ENCODE results near the gene POLE. TPM values are rescaled to one million over a fixed set of nuclear protein-coding genes. Genes with fewer than 3 reads are reported as not detected.

Gene POLE
- total RNA-seq, 1 experiment from 2014 or later, result 200 TPM

DNA sequence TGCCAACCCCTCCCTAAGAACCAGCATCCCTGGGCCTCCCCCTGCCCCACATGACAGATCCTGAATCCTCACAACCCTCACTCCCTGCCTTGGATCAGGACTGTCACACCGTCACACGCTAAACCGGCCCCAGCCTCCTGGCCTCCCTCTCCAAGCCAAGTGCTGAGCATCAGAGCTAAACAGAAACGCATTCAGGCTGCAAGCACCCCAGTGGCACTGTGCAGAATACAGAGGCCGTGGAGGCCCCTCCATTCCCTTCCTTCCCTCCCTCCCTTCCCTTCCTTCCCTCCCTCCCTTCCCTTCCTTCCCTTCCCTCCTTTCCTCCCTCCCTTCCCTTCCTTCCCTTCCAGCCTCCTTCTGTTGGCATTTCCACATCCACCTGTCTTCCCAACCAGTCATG is 12.6 kb downstream of the POLE start:
- H3K27me3 Mint-ChIP-seq (ENCODE audit: unreplicated experiment), result no peaks in the 10 kb centered on the region
- CTCF ChIA-PET, result no interaction called here
- BruUV-seq (replicated peaks), result no TSS peak
- no peak overlapping the region for H3K4me3 Mint-ChIP-seq (ENCODE audit: low read depth, unreplicated experiment)
- no peak for DNase-seq
- H3K27ac Mint-ChIP-seq (ENCODE audit: unreplicated experiment), result no peak overlapping the region
- intact Hi-C loops (cut with micrococcal nuclease; ENCODE audit: unreplicated experiment), result no loop called here
- H3K9me3 Mint-ChIP-seq (ENCODE audit: low read depth, unreplicated experiment), result no peaks in the 10 kb centered on the region
- no peaks in the 10 kb centered on the region for H3K4me1 Mint-ChIP-seq (ENCODE audit: low read depth, unreplicated experiment)
- TF ChIP-seq, protein P1, sequence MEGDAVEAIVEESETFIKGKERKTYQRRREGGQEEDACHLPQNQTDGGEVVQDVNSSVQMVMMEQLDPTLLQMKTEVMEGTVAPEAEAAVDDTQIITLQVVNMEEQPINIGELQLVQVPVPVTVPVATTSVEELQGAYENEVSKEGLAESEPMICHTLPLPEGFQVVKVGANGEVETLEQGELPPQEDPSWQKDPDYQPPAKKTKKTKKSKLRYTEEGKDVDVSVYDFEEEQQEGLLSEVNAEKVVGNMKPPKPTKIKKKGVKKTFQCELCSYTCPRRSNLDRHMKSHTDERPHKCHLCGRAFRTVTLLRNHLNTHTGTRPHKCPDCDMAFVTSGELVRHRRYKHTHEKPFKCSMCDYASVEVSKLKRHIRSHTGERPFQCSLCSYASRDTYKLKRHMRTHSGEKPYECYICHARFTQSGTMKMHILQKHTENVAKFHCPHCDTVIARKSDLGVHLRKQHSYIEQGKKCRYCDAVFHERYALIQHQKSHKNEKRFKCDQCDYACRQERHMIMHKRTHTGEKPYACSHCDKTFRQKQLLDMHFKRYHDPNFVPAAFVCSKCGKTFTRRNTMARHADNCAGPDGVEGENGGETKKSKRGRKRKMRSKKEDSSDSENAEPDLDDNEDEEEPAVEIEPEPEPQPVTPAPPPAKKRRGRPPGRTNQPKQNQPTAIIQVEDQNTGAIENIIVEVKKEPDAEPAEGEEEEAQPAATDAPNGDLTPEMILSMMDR (IDR thresholded peaks at IDR 0.05; ENCODE audit: unreplicated experiment), result no peak
- peaks cover 59% of the 10 kb centered on the region for H3K36me3 Mint-ChIP-seq (ENCODE audit: insufficient read depth, unreplicated experiment)

DNA sequence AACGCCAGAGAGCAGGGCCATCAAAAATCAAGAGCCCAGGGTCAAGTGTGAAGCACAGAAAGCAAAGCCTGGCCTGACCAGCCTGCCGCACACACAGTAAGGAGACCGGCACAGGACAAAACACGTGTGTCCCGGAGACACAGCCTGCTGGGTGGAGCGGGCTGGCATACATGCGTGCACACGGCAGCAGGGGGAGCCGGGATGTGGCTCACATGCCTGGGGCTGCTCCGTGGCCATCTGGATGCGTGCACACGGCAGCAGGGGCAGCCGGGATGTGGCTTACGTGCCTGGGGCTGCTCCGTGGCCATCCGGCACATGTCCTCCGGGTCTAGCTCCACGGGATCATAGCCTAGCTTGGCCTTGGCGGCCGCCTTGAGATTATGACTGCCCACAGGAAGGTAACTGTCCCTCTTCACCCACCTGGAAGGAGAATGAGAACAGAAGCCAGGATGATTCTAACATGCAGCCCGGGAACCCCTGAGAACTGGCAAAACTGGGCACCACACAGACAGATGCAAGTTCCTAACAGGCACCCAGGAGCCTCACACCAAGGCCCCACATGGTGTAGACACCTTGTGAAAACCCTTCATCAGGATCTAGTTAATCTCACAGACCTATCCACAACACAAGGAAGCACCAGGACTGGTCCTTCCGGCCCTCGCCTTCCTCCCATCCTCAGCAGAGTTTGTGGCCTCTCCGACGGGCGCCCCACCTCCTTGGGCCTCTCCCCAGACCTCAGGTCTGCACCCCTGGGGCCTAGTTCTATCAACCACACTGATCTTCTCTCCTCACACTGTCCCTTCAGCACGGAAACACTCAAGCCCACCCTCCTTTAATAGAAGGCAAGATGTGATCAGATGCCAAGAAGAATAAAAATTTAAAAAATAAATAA is 13.6 kb downstream of the POLE start:
- Mint-ChIP-seq H3K27me3 (ENCODE audit: unreplicated experiment) (no peaks in the 10 kb centered on the region), H3K4me1 (ENCODE audit: low read depth, unreplicated experiment) (no peaks in the 10 kb centered on the region), H3K27ac (ENCODE audit: unreplicated experiment) (no peak overlapping the region), H3K9me3 (ENCODE audit: low read depth, unreplicated experiment) (no peaks in the 10 kb centered on the region), H3K4me3 (ENCODE audit: low read depth, unreplicated experiment) (no peak overlapping the region), H3K36me3 (ENCODE audit: insufficient read depth, unreplicated experiment) (peaks cover 63% of the 10 kb centered on the region)
- intact Hi-C loops (cut with micrococcal nuclease; ENCODE audit: unreplicated experiment), result no loop called here
- no TSS peak for BruUV-seq (replicated peaks)
- TF ChIP-seq, protein P1 (IDR thresholded peaks at IDR 0.05; ENCODE audit: unreplicated experiment), result no peak
- no peak for DNase-seq
- CTCF ChIA-PET, result no interaction called here

DNA sequence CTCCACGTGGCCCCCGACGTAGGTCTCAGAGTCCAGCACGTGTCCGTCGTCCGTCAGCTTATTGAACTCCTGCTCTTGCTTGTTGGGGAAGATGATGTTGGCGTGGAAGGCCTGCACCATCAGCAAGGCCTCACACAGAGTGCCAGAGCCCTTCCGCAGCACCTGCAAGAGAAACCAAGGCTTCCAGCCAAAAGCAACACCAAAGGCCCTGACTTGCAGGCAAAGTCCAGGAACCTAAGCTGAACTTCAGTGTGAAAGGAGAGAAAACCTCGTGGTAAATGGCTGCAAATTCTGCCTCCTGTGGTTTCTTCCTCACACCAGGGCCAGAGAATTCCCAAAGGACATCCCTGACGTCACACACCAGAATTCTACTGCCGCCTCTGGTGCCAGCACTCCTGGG is 14.5 kb downstream of the POLE start:
- peaks cover 62% of the 10 kb centered on the region for H3K36me3 Mint-ChIP-seq (ENCODE audit: insufficient read depth, unreplicated experiment)

DNA sequence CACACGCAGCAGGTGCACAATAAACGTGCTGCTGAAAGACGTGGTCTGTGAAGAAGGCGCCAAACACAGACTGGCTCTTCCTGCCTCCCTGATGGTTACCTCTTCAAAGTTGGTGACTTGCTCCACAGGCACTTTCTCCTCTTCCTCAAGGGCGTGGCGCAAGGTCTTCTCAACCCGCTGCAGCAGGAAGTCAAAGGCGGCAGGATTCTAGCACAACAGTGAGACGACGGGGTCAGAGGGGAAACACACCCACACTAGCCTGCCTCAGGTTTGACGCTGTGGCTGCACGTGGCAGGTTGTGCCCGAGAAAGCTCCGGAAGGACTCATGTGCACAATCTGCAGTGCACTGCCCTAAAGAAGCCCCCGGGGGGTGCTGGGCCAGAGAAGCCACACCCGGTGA is 15.0 kb downstream of the POLE start:
- DNase-seq, result no peak
- intact Hi-C loops (cut with micrococcal nuclease; ENCODE audit: unreplicated experiment), result no loop called here
- Mint-ChIP-seq H3K27ac (ENCODE audit: unreplicated experiment) (no peak overlapping the region), H3K9me3 (ENCODE audit: low read depth, unreplicated experiment) (no peaks in the 10 kb centered on the region), H3K27me3 (ENCODE audit: unreplicated experiment) (no peaks in the 10 kb centered on the region), H3K4me1 (ENCODE audit: low read depth, unreplicated experiment) (no peaks in the 10 kb centered on the region), H3K36me3 (ENCODE audit: insufficient read depth, unreplicated experiment) (peaks cover 61% of the 10 kb centered on the region), H3K4me3 (ENCODE audit: low read depth, unreplicated experiment) (no peak overlapping the region)
- CTCF ChIA-PET, result no interaction called here
- BruUV-seq (replicated peaks), result no TSS peak
- TF ChIP-seq, protein P1 (IDR thresholded peaks at IDR 0.05; ENCODE audit: unreplicated experiment), result peak; percentile 21

More for the DNA sequence above, 14.5 kb downstream of the POLE start:
- Mint-ChIP-seq H3K4me3 (ENCODE audit: low read depth, unreplicated experiment) (no peak overlapping the region), H3K27ac (ENCODE audit: unreplicated experiment) (no peak overlapping the region), H3K4me1 (ENCODE audit: low read depth, unreplicated experiment) (no peaks in the 10 kb centered on the region), H3K9me3 (ENCODE audit: low read depth, unreplicated experiment) (no peaks in the 10 kb centered on the region), H3K27me3 (ENCODE audit: unreplicated experiment) (no peaks in the 10 kb centered on the region)
- no TSS peak for BruUV-seq (replicated peaks)
- no peak for DNase-seq
- CTCF ChIA-PET, result no interaction called here
- intact Hi-C loops (cut with micrococcal nuclease; ENCODE audit: unreplicated experiment), result no loop called here
- TF ChIP-seq, protein P1 (IDR thresholded peaks at IDR 0.05; ENCODE audit: unreplicated experiment), result no peak

Measured in Calu3 (cell line).